Measurements from ENCODE around the gene ECEL1. TPM values are rescaled to one million over a fixed set of nuclear protein-coding genes. Genes with fewer than 3 reads are reported as not detected.
"Not testable (repeated sequence)": the region's sequence is repeated elsewhere in the genome, so short reads cannot be mapped to it uniquely, and the experiment has no call there.

ECEL1 gene
- polyA plus RNA-seq, 1 donor from 2014 or later: not detected

- Mint-ChIP-seq H3K27me3 (peaks cover 7% of the 10 kb centered on the region), H3K9me3 (no peaks in the 10 kb centered on the region), H3K4me1 (no peaks in the 10 kb centered on the region), H3K36me3 (no peaks in the 10 kb centered on the region), H3K4me3 (no peak overlapping the region), H3K27ac (no peak overlapping the region)
These were observed 53.5 kb downstream of the ECEL1 start for GRCh38 chr2:232434091-232434490.

- not testable (repeated sequence) for H3K27me3 Mint-ChIP-seq, H3K4me1 Mint-ChIP-seq, H3K36me3 Mint-ChIP-seq, H3K27ac Mint-ChIP-seq, H3K4me3 Mint-ChIP-seq, H3K9me3 Mint-ChIP-seq
These were observed 54.0 kb downstream of the ECEL1 start for GRCh38 chr2:232433622-232434021.

GRCh38 chr2:232432598-232433184 lies 54.9 kb downstream of the ECEL1 start:
- H3K36me3 Mint-ChIP-seq: no peaks in the 10 kb centered on the region
- H3K4me3 Mint-ChIP-seq: no peak overlapping the region
- H3K27me3 Mint-ChIP-seq: peaks cover 6% of the 10 kb centered on the region
- no peaks in the 10 kb centered on the region for H3K4me1 Mint-ChIP-seq
- H3K27ac Mint-ChIP-seq: no peak overlapping the region
- no peaks in the 10 kb centered on the region for H3K9me3 Mint-ChIP-seq

DNA sequence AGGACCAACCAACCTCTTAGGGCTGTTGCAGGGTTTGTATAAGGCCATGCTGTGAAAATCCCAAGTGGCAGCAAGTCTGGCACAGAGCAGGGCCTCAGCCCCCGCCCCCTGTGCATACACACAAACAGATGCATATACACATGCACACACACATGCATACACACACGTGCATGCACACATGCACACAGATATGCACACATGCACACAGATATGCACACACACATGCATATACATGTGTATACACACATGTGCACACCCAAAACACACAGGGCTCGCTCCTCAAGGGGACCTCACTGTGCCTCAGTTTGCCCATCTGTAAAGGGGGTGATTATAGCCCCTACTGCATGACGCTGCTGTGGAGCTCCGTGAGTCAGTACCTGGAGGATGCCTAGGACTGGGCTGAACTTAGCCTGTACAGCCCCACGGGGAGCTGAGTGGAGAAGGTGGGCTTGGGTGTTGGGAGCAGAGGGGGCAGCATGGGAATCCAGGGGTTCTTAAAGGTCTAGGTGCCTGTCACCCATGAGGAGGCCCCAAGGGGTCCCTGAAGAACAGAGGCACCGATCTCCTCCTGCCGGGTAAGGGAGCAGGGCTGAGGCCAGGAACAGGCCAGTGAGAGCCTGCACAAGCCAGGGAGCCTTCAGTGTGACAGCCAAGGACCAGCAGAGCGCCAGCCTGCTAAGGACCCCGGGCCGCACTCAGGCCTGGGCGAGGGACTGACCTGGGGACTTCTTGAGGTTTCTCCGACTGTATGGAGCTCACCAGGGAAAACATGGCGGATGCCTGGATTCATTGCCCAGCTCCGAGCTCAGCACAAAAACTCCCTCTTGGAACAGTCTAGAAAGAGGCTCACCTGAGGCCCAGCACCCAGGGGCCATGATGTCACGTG lies 55.7 kb downstream of the ECEL1 start:
- H3K36me3 Mint-ChIP-seq: no peaks in the 10 kb centered on the region

More for the DNA sequence above, 55.7 kb downstream of the ECEL1 start:
- H3K27ac Mint-ChIP-seq: no peak overlapping the region
- H3K9me3 Mint-ChIP-seq: no peaks in the 10 kb centered on the region
- H3K4me1 Mint-ChIP-seq: no peaks in the 10 kb centered on the region
- H3K27me3 Mint-ChIP-seq: peaks cover 6% of the 10 kb centered on the region
- no peak overlapping the region for H3K4me3 Mint-ChIP-seq

Other genes with a start within 250 kb of the ECEL1 start
- not detected for gene ALPP, start 109.1 kb downstream of the ECEL1 start, polyA plus RNA-seq
- gene ALPG, start 81.0 kb downstream of the ECEL1 start, polyA plus RNA-seq: not detected
- gene ALPI, start 31.7 kb downstream of the ECEL1 start, polyA plus RNA-seq: not detected
- not detected for gene PRSS56, start 32.6 kb upstream of the ECEL1 start, polyA plus RNA-seq
- gene CHRND, start 38.3 kb upstream of the ECEL1 start, polyA plus RNA-seq: not detected
- gene CHRNG, start 51.9 kb upstream of the ECEL1 start, polyA plus RNA-seq: not detected
- gene TIGD1, start 62.7 kb upstream of the ECEL1 start, polyA plus RNA-seq: 5.3 TPM
- gene EIF4E2, start 62.9 kb upstream of the ECEL1 start, polyA plus RNA-seq: 55.3 TPM
- gene EFHD1, start 145.8 kb upstream of the ECEL1 start, polyA plus RNA-seq: 0.73 TPM
- 24.3 TPM for gene GIGYF2, start 209.5 kb upstream of the ECEL1 start, polyA plus RNA-seq

Data from IgD-negative memory B cell (primary cell).